ENCODE measurements around the gene RTEL1. TPM values are rescaled to one million over a fixed set of nuclear protein-coding genes. Genes with fewer than 3 reads are reported as not detected.
"Not testable (repeated sequence)": the region's sequence is repeated elsewhere in the genome, so short reads cannot be mapped to it uniquely, and the experiment has no call there.

Gene RTEL1
- total RNA-seq, 5 donors from 2014 or later (not counting 1 experiment from before 2014, with no cell fraction given), result 30.7 to 41.6 (median 36.8) TPM

DNA sequence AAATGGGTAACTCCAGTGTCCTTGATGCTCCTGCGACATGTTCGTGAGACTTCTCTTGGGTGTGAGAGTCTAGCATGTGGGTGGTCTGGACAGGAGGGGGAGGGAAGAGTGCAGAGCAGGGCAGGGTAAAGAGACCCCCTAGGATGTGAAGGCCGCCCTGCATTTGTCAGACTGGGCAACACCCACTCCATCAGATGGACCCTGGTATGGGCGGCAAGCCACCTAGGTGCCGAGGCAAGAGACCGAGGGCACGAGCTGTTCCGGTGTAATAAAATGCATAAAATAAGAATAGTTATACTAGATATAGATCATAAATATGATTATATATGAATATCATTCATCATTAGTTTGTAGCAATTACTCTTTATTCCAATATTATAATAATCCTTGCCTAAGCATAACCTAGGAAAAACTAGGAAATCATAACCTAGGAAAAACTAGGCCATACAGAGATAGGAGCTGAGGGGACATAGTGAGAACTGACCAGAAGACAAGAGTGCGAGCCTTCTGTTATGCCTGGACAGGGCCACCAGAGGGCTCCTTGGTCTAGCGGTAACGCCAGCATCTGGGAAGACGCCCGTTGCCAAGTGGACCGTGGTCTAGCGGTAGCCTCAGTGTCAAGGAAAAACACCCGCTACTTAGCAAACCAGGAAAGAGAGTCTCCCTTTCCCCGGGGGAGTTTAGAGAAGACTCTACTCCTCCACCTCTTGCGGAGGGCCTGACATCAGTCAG lies 44.1 kb upstream of the RTEL1 start:
- peaks cover 27% of the 10 kb centered on the region for H3K36me3 Mint-ChIP-seq
- DNase-seq; H3K4me3 Mint-ChIP-seq; ATAC-seq (replicated peaks in 1 of 4); H3K27ac ChIP-seq (ENCODE audit: low read length); H3K4me3 ChIP-seq (ENCODE audit: control insufficient read depth in 1 of 2, extremely low read depth in 1 of 2, low read length in 1 of 2); H3K27me3 ChIP-seq (replicated peaks in 1 of 2; ENCODE audit: control insufficient read depth in 2 of 2, extremely low read depth in 1 of 2, insufficient read depth in 2 of 2, low read length in 1 of 2); H3K4me1 ChIP-seq (ENCODE audit: control insufficient read depth in 1 of 2, extremely low read depth in 1 of 2, insufficient read depth in 2 of 2, low read length in 2 of 2); H3K27ac Mint-ChIP-seq; POLR2A ChIA-PET; H3K9me3 Mint-ChIP-seq; H3K27me3 Mint-ChIP-seq; H3K9me3 ChIP-seq; H3K4me1 Mint-ChIP-seq: not testable (repeated sequence)
- CTCF ChIA-PET, result interaction anchor here in 1 of 2 donors (0.6 kb wide), 1 partner anchor 20 kb away, joined by 3 read pairs; no protein-coding TSS in a partner anchor
- WGBS (ENCODE audit: insufficient coverage), result 95% methylated on average over 2 of the region's 18 CpGs
- H3K36me3 ChIP-seq (ENCODE audit: control insufficient read depth in 2 of 2, extremely low read depth in 1 of 2, insufficient read depth in 1 of 2, low read length in 1 of 2), result peaks cover 35 to 47% of the 10 kb centered on the region in 2 donors

- Mint-ChIP-seq H3K4me3 (no peak overlapping the region), H3K27me3 (no peaks in the 10 kb centered on the region), H3K36me3 (peaks cover 27% of the 10 kb centered on the region), H3K4me1 (peaks cover 17 to 22% (median 22%) of the 10 kb centered on the region in 3 donors), H3K27ac (no peak overlapping the region), H3K9me3 (no peaks in the 10 kb centered on the region)
- H3K9me3 ChIP-seq, result no peaks in the 10 kb centered on the region
- H3K36me3 ChIP-seq (ENCODE audit: control insufficient read depth in 2 of 2, extremely low read depth in 1 of 2, insufficient read depth in 1 of 2, low read length in 1 of 2), result peaks cover 25 to 48% of the 10 kb centered on the region in 2 donors
- H3K27me3 ChIP-seq (replicated peaks in 1 of 2; ENCODE audit: control insufficient read depth in 2 of 2, extremely low read depth in 1 of 2, insufficient read depth in 2 of 2, low read length in 1 of 2), result no peaks in the 10 kb centered on the region
- ChIA-PET POLR2A (no interaction called here), CTCF (no interaction called here)
- no peak for DNase-seq
- no peak overlapping the region for H3K4me3 ChIP-seq (ENCODE audit: control insufficient read depth in 1 of 2, extremely low read depth in 1 of 2, low read length in 1 of 2)
- no peaks in the 10 kb centered on the region for H3K4me1 ChIP-seq (ENCODE audit: control insufficient read depth in 1 of 2, extremely low read depth in 1 of 2, insufficient read depth in 2 of 2, low read length in 2 of 2)
- no peak for ATAC-seq (replicated peaks in 1 of 4)
- 98% methylated on average over 38 of the region's 41 CpGs for WGBS (ENCODE audit: insufficient coverage)
- no peak overlapping the region for H3K27ac ChIP-seq (ENCODE audit: low read length)
Observed at GRCh38 chr20:63617092-63617875, 40.8 kb upstream of the RTEL1 start.

- H3K4me1 Mint-ChIP-seq, result peaks cover 23 to 28% (median 26%) of the 10 kb centered on the region in 3 donors
- Histone ChIP-seq H3K36me3 (ENCODE audit: control insufficient read depth in 2 of 2, extremely low read depth in 1 of 2, insufficient read depth in 1 of 2, low read length in 1 of 2) (peaks cover 22 to 46% of the 10 kb centered on the region in 2 donors), H3K9me3 (no peaks in the 10 kb centered on the region), H3K4me1 (ENCODE audit: control insufficient read depth in 1 of 2, extremely low read depth in 1 of 2, insufficient read depth in 2 of 2, low read length in 2 of 2) (peaks cover 0 to 4% of the 10 kb centered on the region in 2 experiments), H3K27ac (ENCODE audit: low read length) (no peak overlapping the region), H3K4me3 (ENCODE audit: control insufficient read depth in 1 of 2, extremely low read depth in 1 of 2, low read length in 1 of 2) (no peak overlapping the region), H3K27me3 (replicated peaks in 1 of 2; ENCODE audit: control insufficient read depth in 2 of 2, extremely low read depth in 1 of 2, insufficient read depth in 2 of 2, low read length in 1 of 2) (no peaks in the 10 kb centered on the region)
- DNase-seq, result no peak
- H3K9me3 Mint-ChIP-seq, result no peaks in the 10 kb centered on the region
- ChIA-PET CTCF (no interaction called here), POLR2A (no interaction called here)
- ATAC-seq (replicated peaks in 1 of 4), result no peak
- no peak overlapping the region for H3K4me3 Mint-ChIP-seq
- H3K27ac Mint-ChIP-seq, result no peak overlapping the region
- WGBS (ENCODE audit: insufficient coverage), result 91% methylated on average over 4 of the region's 8 CpGs
- no peaks in the 10 kb centered on the region for H3K27me3 Mint-ChIP-seq
- H3K36me3 Mint-ChIP-seq, result peaks cover 26% of the 10 kb centered on the region
Observed at GRCh38 chr20:63617876-63618265, 40.2 kb upstream of the RTEL1 start.

GRCh38 chr20:63618291-63618980 lies 39.7 kb upstream of the RTEL1 start:
- ChIA-PET POLR2A (no interaction called here), CTCF (interaction anchor here in 1 of 2 donors (0.8 kb wide), 1 partner anchor 24 kb away, joined by 3 read pairs; no protein-coding TSS in a partner anchor)
- 100% methylated on average over 8 of the region's 11 CpGs for WGBS (ENCODE audit: insufficient coverage)

GRCh38 chr20:63619086-63619485 lies 39.0 kb upstream of the RTEL1 start:
- ChIA-PET POLR2A (no interaction called here), CTCF (interaction anchor here in 1 of 2 donors (0.8 kb wide), 1 partner anchor 24 kb away, joined by 3 read pairs; no protein-coding TSS in a partner anchor)
- no peaks in the 10 kb centered on the region for H3K9me3 ChIP-seq
- no peak overlapping the region for H3K27ac Mint-ChIP-seq
- ATAC-seq (replicated peaks in 1 of 4) (no peak), DNase-seq (no peak)
- peaks cover 22% of the 10 kb centered on the region for H3K36me3 Mint-ChIP-seq
- no peaks in the 10 kb centered on the region for H3K27me3 ChIP-seq (replicated peaks in 1 of 2; ENCODE audit: control insufficient read depth in 2 of 2, extremely low read depth in 1 of 2, insufficient read depth in 2 of 2, low read length in 1 of 2)
- no peak overlapping the region for H3K4me3 ChIP-seq (ENCODE audit: control insufficient read depth in 1 of 2, extremely low read depth in 1 of 2, low read length in 1 of 2)
- H3K4me1 Mint-ChIP-seq, result peaks cover 21 to 29% (median 23%) of the 10 kb centered on the region in 3 donors
- H3K4me3 Mint-ChIP-seq, result no peak overlapping the region
- no peak overlapping the region for H3K27ac ChIP-seq (ENCODE audit: low read length)
- no peaks in the 10 kb centered on the region for H3K9me3 Mint-ChIP-seq
- peaks cover 19 to 41% of the 10 kb centered on the region in 2 donors for H3K36me3 ChIP-seq (ENCODE audit: control insufficient read depth in 2 of 2, extremely low read depth in 1 of 2, insufficient read depth in 1 of 2, low read length in 1 of 2)
- peaks cover 0 to 4% of the 10 kb centered on the region in 2 experiments for H3K4me1 ChIP-seq (ENCODE audit: control insufficient read depth in 1 of 2, extremely low read depth in 1 of 2, insufficient read depth in 2 of 2, low read length in 2 of 2)
- no peaks in the 10 kb centered on the region for H3K27me3 Mint-ChIP-seq
- 97% methylated on average over 11 of the region's 16 CpGs for WGBS (ENCODE audit: insufficient coverage)

More at GRCh38 chr20:63618291-63618980, 39.7 kb upstream of the RTEL1 start:
- Histone ChIP-seq H3K4me1 (ENCODE audit: control insufficient read depth in 1 of 2, extremely low read depth in 1 of 2, insufficient read depth in 2 of 2, low read length in 2 of 2) (peaks cover 0 to 4% of the 10 kb centered on the region in 2 experiments), H3K27ac (ENCODE audit: low read length) (no peak overlapping the region), H3K36me3 (ENCODE audit: control insufficient read depth in 2 of 2, extremely low read depth in 1 of 2, insufficient read depth in 1 of 2, low read length in 1 of 2) (peaks cover 19 to 45% of the 10 kb centered on the region in 2 donors), H3K27me3 (replicated peaks in 1 of 2; ENCODE audit: control insufficient read depth in 2 of 2, extremely low read depth in 1 of 2, insufficient read depth in 2 of 2, low read length in 1 of 2) (no peaks in the 10 kb centered on the region), H3K9me3 (no peaks in the 10 kb centered on the region), H3K4me3 (ENCODE audit: control insufficient read depth in 1 of 2, extremely low read depth in 1 of 2, low read length in 1 of 2) (no peak overlapping the region)
- Mint-ChIP-seq H3K27me3 (no peaks in the 10 kb centered on the region), H3K27ac (no peak overlapping the region), H3K36me3 (peaks cover 22% of the 10 kb centered on the region), H3K4me1 (peaks cover 22 to 29% (median 23%) of the 10 kb centered on the region in 3 donors), H3K4me3 (no peak overlapping the region), H3K9me3 (no peaks in the 10 kb centered on the region)
- no peak for DNase-seq
- ATAC-seq (replicated peaks in 1 of 4), result no peak

- Mint-ChIP-seq H3K36me3 (peaks cover 22% of the 10 kb centered on the region), H3K4me1 (peaks cover 23 to 29% (median 25%) of the 10 kb centered on the region in 3 donors), H3K9me3 (no peaks in the 10 kb centered on the region), H3K4me3 (no peak overlapping the region), H3K27me3 (no peaks in the 10 kb centered on the region), H3K27ac (no peak overlapping the region)
- WGBS (ENCODE audit: insufficient coverage), result 96% methylated on average over 11 of the region's 13 CpGs
- Histone ChIP-seq H3K36me3 (ENCODE audit: control insufficient read depth in 2 of 2, extremely low read depth in 1 of 2, insufficient read depth in 1 of 2, low read length in 1 of 2) (peaks cover 19 to 41% of the 10 kb centered on the region in 2 donors), H3K9me3 (no peaks in the 10 kb centered on the region), H3K4me1 (ENCODE audit: control insufficient read depth in 1 of 2, extremely low read depth in 1 of 2, insufficient read depth in 2 of 2, low read length in 2 of 2) (peaks cover 0 to 6% of the 10 kb centered on the region in 2 experiments), H3K27me3 (replicated peaks in 1 of 2; ENCODE audit: control insufficient read depth in 2 of 2, extremely low read depth in 1 of 2, insufficient read depth in 2 of 2, low read length in 1 of 2) (no peaks in the 10 kb centered on the region), H3K4me3 (ENCODE audit: control insufficient read depth in 1 of 2, extremely low read depth in 1 of 2, low read length in 1 of 2) (no peak overlapping the region), H3K27ac (ENCODE audit: low read length) (no peak overlapping the region)
- CTCF ChIA-PET, result no interaction called here
- DNase-seq (no peak), ATAC-seq (replicated peaks in 1 of 4) (no peak)
- POLR2A ChIA-PET, result no interaction called here
Observed at GRCh38 chr20:63619505-63619904, 38.6 kb upstream of the RTEL1 start.

All from T-cell (primary cell).